HG02870 (cell line): Measurements from ENCODE around the gene SPATA31C2.
"Not testable (repeated sequence)": the region's sequence is repeated elsewhere in the genome, so short reads cannot be mapped to it uniquely, and the experiment has no call there.

Experiments used
- ATAC-seq: cut with Tn5 transposase; IDR thresholded peaks from one replicate; pipeline ENCODE4 v1.9.1; 2021; ENCODE audit warnings: mild to moderate bottlenecking, moderate library complexity; ENCODE audit not compliant: unreplicated experiment

Gene SPATA31C2

DNA sequence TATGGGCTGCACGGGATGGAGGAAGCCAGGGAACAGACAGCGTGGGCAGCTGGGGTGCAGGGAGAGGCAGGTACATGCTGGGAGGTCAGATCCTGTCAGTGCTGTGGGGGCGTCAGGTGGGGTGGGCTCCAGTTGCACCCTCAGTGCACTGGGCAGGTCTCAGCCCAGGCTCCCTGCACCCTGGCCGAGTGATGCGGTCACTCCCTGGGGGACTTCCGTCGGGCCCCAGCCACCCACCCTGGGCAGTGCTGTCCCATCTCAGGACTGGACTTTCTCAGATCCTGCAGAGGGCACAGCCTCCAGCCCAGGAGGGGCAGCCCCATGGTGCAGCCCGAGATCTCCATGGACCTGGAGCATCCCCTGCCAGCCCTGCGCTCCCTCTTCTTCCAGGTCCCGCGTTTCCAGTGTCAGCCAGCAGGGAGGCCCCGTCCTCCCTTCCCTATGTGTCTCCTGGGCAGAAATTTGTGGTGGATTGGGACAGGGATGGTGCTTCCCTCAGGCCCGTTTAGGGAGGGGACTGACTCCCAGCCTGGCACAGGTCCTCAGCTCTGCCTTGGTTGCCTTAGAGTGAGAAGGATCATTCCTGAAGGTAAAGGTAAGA, 10.5 kb downstream of the SPATA31C2 start:
- not testable (repeated sequence) for ATAC-seq

- ATAC-seq, result not testable (repeated sequence)
These were observed 14.9 kb downstream of the SPATA31C2 start for GRCh38 chr9:88123413-88123812.

DNA sequence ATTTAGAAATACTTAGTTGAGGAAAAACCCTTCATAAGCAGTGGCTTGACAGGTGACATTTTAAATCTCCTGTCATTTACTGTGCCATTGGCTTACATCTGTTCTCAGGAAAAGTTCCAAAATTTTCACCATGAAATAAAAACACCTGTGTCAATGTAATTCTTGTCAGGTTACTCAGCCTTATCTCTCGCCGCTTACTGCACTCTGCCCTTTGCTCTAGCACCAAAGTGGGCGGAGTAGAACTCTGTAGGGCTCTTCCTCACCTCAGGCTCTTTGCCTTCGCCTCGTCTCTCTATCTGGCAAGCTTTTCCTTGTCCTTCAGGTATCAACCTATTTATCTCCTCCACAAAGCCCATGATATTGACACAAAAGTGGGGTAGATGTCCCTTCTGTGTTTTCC, 20.2 kb downstream of the SPATA31C2 start:
- ATAC-seq, result not testable (repeated sequence)

DNA sequence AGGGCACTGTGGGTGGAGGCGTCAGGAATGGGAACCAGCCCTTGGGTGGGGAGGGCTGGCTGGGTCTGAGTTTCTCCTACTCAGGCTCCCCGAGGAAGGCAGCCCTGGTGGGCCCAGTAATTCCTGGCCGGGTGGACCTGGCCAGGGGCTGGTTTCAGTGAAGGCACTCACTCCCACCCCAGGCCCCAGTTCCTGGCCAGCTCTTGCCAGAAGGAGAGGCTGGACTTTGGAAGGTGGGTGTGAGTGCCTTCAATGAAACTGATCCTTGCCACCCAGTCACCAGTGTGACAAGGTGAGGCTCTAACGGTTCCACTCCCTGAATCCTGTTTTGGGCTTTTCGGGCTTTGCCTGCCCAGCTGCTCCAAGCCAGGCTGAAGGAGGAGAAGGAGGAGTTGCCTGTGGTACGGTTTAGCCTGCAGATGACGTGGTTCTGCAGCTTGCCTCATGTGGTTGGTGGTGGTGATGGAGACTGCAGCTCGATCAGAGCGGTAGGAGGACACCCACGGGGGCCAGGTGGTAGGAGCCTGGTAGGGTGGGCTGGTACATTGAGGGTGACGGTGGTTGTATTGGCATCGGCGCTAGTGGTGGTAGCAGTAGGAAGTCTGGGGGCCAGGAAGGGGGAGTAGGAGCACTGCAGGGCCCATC, 23.2 kb downstream of the SPATA31C2 start:
- ATAC-seq, result not testable (repeated sequence)

- ATAC-seq, result not testable (repeated sequence)
These were observed 23.9 kb downstream of the SPATA31C2 start for GRCh38 chr9:88114283-88114967.

GRCh38 chr9:88113156-88114130, 24.8 kb downstream of the SPATA31C2 start:
- not testable (repeated sequence) for ATAC-seq

DNA sequence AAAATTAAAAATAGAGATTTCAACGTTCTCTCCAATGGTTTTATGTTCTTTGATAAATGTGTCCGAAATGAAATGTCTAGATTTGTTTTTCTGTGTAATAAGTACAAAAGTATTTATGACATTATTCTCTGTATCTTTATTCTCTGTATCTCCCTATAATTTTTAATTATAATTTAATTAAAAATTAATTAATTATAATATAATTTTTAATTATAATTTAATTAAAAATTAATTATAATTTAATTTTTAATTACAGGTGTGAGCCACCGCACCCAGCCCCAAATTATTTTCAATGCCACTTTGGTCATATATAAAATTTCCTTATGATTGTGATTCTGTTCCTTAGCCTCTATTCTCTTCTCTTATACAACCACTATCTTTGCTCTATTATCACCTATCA, 28.2 kb downstream of the SPATA31C2 start:
- no peak for ATAC-seq

GRCh38 chr9:88108779-88109178, 29.5 kb downstream of the SPATA31C2 start:
- ATAC-seq, result no peak

DNA sequence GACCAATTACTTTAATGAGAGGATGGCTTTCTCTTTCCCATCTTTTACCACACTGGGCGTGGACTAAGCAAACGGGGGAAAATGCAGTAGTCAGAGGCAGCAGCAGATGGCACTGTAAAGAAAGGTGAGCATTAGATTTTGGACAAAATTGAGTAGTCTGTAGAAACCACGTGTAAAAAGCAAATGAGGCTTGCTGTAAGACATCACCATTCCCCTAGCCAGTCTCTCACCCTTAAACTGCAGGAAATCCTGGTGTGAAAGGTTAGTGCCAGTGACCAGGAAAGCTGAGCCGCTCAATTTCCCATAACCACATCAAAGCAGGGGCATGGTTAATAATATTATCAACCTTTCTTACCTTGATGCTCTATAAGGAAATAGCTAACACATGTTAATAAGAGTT, 31.8 kb downstream of the SPATA31C2 start:
- ATAC-seq, result no peak

DNA sequence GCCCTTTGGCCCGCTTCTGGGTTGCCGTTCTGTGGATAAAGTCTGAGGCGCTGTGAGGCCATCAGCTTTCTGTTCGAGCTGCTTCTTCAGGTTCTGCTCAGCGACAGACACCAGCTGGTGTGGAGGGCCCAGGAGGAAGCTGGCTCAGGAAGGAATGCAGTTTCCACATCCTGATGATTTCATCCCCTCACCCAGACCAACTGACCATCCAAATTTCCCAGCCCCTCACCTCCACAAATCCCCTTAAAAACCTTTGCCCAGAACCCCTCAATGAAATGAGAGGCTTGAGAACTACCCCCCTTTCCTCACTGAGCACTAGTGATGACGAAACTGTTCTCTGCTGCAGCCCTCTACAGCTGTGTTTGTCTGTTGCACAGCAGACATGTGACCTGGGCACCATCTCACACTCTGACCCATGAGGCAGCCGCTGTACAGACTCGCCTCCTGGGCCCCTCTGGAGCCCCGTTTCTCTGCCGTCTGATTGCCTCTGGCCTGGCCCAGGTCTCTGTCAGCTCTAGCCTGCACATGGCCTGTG, 45.4 kb downstream of the SPATA31C2 start:
- no peak for ATAC-seq

DNA sequence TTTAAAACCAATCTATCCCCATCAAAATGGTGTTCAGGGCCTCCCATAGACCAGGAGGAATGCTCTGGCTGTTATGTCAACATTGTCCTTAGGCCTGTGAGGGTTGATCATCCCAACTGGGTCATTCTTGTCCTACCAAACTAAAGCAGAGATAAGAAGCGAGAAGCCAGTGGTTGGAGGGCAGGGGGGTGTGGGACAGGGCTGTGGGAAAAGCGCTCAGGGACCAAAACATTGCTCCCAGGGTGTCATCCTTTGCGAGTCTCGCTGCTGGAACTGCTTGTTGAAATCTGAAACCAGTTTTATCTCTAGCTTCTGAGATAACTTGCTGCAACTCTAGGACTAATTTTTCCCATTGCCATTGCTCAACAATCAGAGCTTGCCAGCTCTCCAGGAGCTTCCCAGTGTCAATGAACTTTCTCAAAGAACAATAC, 48.1 kb downstream of the SPATA31C2 start:
- no peak for ATAC-seq

- no peak for ATAC-seq
These were observed 50.4 kb downstream of the SPATA31C2 start for GRCh38 chr9:88087906-88088305.

GRCh38 chr9:88085476-88085875, 52.8 kb downstream of the SPATA31C2 start:
- ATAC-seq, result no peak

GRCh38 chr9:88084357-88085183, 53.7 kb downstream of the SPATA31C2 start:
- no peak for ATAC-seq
